ENCODE data around the gene FGF5.

The FGF5 gene

GRCh38 chr4:80307774-80308465 is 41.5 kb downstream of the FGF5 start:
- no peak for DNase-seq (ENCODE audit: low read depth)
- TF ChIP-seq MYC (IDR thresholded peaks at IDR 0.05; ENCODE audit: low read depth, low read length) (no peak), POLR2A (IDR thresholded peaks at IDR 0.05; ENCODE audit: extremely low read depth, insufficient read length) (no peak), MAX (IDR thresholded peaks at IDR 0.05; ENCODE audit: low read depth, low read length) (no peak), CTCF (IDR thresholded peaks at IDR 0.05; ENCODE audit: low read depth, low read length) (no peak)
- no peak overlapping the region for H3K4me3 ChIP-seq (ENCODE audit: low read depth, low read length)

GRCh38 chr4:80308466-80308822 is 42.0 kb downstream of the FGF5 start:
- TF ChIP-seq POLR2A (IDR thresholded peaks at IDR 0.05; ENCODE audit: extremely low read depth, insufficient read length) (no peak), CTCF (IDR thresholded peaks at IDR 0.05; ENCODE audit: low read depth, low read length) (no peak), MYC (IDR thresholded peaks at IDR 0.05; ENCODE audit: low read depth, low read length) (no peak), MAX (IDR thresholded peaks at IDR 0.05; ENCODE audit: low read depth, low read length) (no peak)
- no peak overlapping the region for H3K4me3 ChIP-seq (ENCODE audit: low read depth, low read length)
- no peak for DNase-seq (ENCODE audit: low read depth)

GRCh38 chr4:80309294-80310004 is 43.0 kb downstream of the FGF5 start:
- H3K4me3 ChIP-seq (ENCODE audit: low read depth, low read length) = no peak overlapping the region
- TF ChIP-seq CTCF (IDR thresholded peaks at IDR 0.05; ENCODE audit: low read depth, low read length) (no peak), POLR2A (IDR thresholded peaks at IDR 0.05; ENCODE audit: extremely low read depth, insufficient read length) (no peak), MYC (IDR thresholded peaks at IDR 0.05; ENCODE audit: low read depth, low read length) (no peak), MAX (IDR thresholded peaks at IDR 0.05; ENCODE audit: low read depth, low read length) (no peak)
- DNase-seq (ENCODE audit: low read depth) = peak; percentile 10

- DNase-seq (ENCODE audit: low read depth) = no peak
- H3K4me3 ChIP-seq (ENCODE audit: low read depth, low read length) = no peak overlapping the region
- TF ChIP-seq MAX (IDR thresholded peaks at IDR 0.05; ENCODE audit: low read depth, low read length) (no peak), MYC (IDR thresholded peaks at IDR 0.05; ENCODE audit: low read depth, low read length) (no peak), CTCF (IDR thresholded peaks at IDR 0.05; ENCODE audit: low read depth, low read length) (no peak), POLR2A (IDR thresholded peaks at IDR 0.05; ENCODE audit: extremely low read depth, insufficient read length) (no peak)
These were observed 44.7 kb downstream of the FGF5 start for GRCh38 chr4:80311130-80311529.

- DNase-seq (ENCODE audit: low read depth) = peak; percentile 5
- H3K4me3 ChIP-seq (ENCODE audit: low read depth, low read length) = no peak overlapping the region
- TF ChIP-seq MAX (IDR thresholded peaks at IDR 0.05; ENCODE audit: low read depth, low read length) (no peak), POLR2A (IDR thresholded peaks at IDR 0.05; ENCODE audit: extremely low read depth, insufficient read length) (no peak), CTCF (IDR thresholded peaks at IDR 0.05; ENCODE audit: low read depth, low read length) (no peak), MYC (IDR thresholded peaks at IDR 0.05; ENCODE audit: low read depth, low read length) (no peak)
These were observed 45.7 kb downstream of the FGF5 start for GRCh38 chr4:80312124-80312523.
